ENCODE measurements around the gene DIO3. TPM values are rescaled to one million over a fixed set of nuclear protein-coding genes. Genes with fewer than 3 reads are reported as not detected.

Gene DIO3
- total RNA-seq, 2 donors from 2014 or later = 1.3 to 2.0 TPM

- ATAC-seq (no peak), DNase-seq (no peak)
- Histone ChIP-seq H3K27ac (no peak overlapping the region), H3K4me3 (no peak overlapping the region), H3K36me3 (replicated peaks in 1 of 2; ENCODE audit: insufficient read depth in 1 of 2, low read depth in 2 of 2) (no peaks in the 10 kb centered on the region), H3K4me1 (no peaks in the 10 kb centered on the region), H3K27me3 (no peaks in the 10 kb centered on the region), H3K9me3 (no peaks in the 10 kb centered on the region)
- intact Hi-C loops (cut with DNase I) = no loop called here
- WGBS, 2 donors = 80 to 85% methylated on average over 18 of the region's 18 CpGs
- no peak for TF ChIP-seq POLR2A (IDR thresholded peaks at IDR 0.05)
- TF ChIP-seq CTCF (IDR thresholded peaks at IDR 0.05) = no peak
Measured at GRCh38 chr14:101583006-101583714, 21.9 kb downstream of the DIO3 start.

GRCh38 chr14:101583715-101584054 is 22.4 kb downstream of the DIO3 start:
- TF ChIP-seq CTCF (IDR thresholded peaks at IDR 0.05) (no peak), POLR2A (IDR thresholded peaks at IDR 0.05) (no peak)
- Histone ChIP-seq H3K36me3 (replicated peaks in 1 of 2; ENCODE audit: insufficient read depth in 1 of 2, low read depth in 2 of 2) (no peaks in the 10 kb centered on the region), H3K27me3 (no peaks in the 10 kb centered on the region), H3K27ac (no peak overlapping the region), H3K4me1 (no peaks in the 10 kb centered on the region), H3K4me3 (no peak overlapping the region), H3K9me3 (no peaks in the 10 kb centered on the region)
- DNase-seq (no peak), ATAC-seq (no peak)
- 81 to 82% methylated on average over 6 to 7 of the region's 7 CpGs for WGBS, 2 donors
- intact Hi-C loops (cut with DNase I) = no loop called here

- peak; percentile 40 for ATAC-seq
- Histone ChIP-seq H3K9me3 (no peaks in the 10 kb centered on the region), H3K27ac (no peak overlapping the region), H3K4me1 (no peaks in the 10 kb centered on the region), H3K4me3 (no peak overlapping the region), H3K36me3 (replicated peaks in 1 of 2; ENCODE audit: insufficient read depth in 1 of 2, low read depth in 2 of 2) (no peaks in the 10 kb centered on the region), H3K27me3 (no peaks in the 10 kb centered on the region)
- DNase-seq = no peak
- TF ChIP-seq CTCF (IDR thresholded peaks at IDR 0.05) = no peak
- TF ChIP-seq POLR2A (IDR thresholded peaks at IDR 0.05) = no peak
- intact Hi-C loops (cut with DNase I) = no loop called here
- WGBS, 2 donors = 80 to 81% methylated on average over 26 to 54 of the region's 54 CpGs
Measured at GRCh38 chr14:101584055-101584859, 23.0 kb downstream of the DIO3 start.

GRCh38 chr14:101585211-101585610 is 23.9 kb downstream of the DIO3 start:
- WGBS, 2 donors = 80 to 87% methylated on average over 6 of the region's 6 CpGs
- no peaks in the 10 kb centered on the region for H3K4me1 ChIP-seq
- no peak for DNase-seq

More at GRCh38 chr14:101585211-101585610, 23.9 kb downstream of the DIO3 start:
- Histone ChIP-seq H3K27ac (no peak overlapping the region), H3K27me3 (no peaks in the 10 kb centered on the region), H3K4me3 (no peak overlapping the region), H3K36me3 (replicated peaks in 1 of 2; ENCODE audit: insufficient read depth in 1 of 2, low read depth in 2 of 2) (no peaks in the 10 kb centered on the region), H3K9me3 (no peaks in the 10 kb centered on the region)
- no peak for ATAC-seq
- TF ChIP-seq POLR2A (IDR thresholded peaks at IDR 0.05) = no peak
- no peak for TF ChIP-seq CTCF (IDR thresholded peaks at IDR 0.05)
- intact Hi-C loops (cut with DNase I) = no loop called here
